ENCODE measurements around the gene PAFAH1B1.
A peak's percentile ranks its signal among the peaks of the same experiment; 100 is the strongest.
"Not testable (repeated sequence)": the region's sequence is repeated elsewhere in the genome, so short reads cannot be mapped to it uniquely, and the experiment has no call there.

Gene PAFAH1B1

DNA sequence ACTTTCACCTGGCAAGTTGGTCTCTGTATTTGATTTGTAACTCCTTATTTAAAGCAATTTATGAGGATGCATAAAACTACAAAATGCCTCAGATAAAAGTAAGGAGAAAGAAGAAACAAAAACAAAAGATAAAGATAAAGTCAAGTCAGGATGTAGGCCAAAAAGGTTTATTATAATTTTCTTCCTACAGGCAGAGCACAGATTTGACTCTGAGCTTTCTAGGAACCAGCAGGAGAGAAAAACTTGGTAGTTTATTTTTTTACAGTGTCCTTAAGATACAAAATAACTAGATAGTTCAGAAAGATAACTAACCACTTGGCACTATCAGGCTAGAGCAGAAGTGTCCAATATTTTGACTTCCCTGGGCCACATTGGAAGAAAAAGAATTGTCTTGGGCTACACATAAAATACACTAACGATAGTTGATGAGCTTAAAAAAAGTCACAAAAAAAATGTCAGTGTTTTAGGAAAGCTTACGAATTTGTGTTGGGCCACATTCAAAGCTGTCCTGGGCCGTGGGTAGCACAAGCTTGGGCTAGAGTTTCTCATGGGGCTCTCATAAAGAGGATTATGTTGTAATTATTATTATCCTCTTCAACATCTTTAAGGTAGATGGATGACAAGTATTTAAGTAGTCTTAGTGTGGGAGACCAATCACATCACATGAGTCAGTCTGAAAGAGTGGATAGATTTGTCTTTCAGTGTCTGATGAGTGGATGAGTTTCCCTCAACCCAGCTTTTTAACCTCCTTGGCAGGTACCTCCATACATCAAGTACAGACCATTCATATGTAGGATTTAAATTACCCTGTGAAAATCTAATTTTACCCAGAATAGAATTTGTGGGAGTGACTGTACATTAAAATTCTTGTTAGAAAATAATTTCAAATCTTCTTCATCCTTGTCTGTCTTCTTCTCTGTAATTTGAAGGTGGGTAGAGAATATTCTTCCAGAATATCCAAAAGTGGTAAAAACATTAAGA is 17.0 kb downstream of the PAFAH1B1 start:
- H3K4me3 ChIP-seq (ENCODE audit: control insufficient read depth, low read depth, low read length), result no peak overlapping the region
- DNase-seq (ENCODE audit: low read depth), result peak; percentile 17
- TF ChIP-seq, protein P1, sequence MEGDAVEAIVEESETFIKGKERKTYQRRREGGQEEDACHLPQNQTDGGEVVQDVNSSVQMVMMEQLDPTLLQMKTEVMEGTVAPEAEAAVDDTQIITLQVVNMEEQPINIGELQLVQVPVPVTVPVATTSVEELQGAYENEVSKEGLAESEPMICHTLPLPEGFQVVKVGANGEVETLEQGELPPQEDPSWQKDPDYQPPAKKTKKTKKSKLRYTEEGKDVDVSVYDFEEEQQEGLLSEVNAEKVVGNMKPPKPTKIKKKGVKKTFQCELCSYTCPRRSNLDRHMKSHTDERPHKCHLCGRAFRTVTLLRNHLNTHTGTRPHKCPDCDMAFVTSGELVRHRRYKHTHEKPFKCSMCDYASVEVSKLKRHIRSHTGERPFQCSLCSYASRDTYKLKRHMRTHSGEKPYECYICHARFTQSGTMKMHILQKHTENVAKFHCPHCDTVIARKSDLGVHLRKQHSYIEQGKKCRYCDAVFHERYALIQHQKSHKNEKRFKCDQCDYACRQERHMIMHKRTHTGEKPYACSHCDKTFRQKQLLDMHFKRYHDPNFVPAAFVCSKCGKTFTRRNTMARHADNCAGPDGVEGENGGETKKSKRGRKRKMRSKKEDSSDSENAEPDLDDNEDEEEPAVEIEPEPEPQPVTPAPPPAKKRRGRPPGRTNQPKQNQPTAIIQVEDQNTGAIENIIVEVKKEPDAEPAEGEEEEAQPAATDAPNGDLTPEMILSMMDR (conservative IDR thresholded peaks at IDR 0.05; ENCODE audit: control insufficient read depth, insufficient read depth, low read depth, low read length), result no peak

DNA sequence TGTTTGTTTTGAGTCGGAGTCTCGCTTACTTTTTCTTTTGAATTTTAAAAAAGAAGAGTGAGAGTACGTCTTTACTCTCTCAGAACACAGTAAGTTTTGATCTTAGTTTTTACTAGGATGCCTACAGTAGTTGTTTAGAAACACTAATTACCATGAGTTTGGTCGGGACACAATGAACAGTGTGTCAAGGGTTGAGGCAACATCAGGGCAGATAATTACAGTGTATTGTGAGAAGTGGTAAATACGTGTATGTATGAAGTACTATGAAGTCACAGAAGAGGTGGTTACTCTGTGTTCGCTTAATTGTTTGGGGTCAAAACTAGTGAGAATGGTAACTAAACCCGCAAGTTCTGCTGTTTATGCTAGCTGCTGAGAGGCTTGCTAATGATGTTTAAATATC is 18.2 kb downstream of the PAFAH1B1 start:
- no peak overlapping the region for H3K4me3 ChIP-seq (ENCODE audit: control insufficient read depth, low read depth, low read length)
- no peak for DNase-seq (ENCODE audit: low read depth)
- TF ChIP-seq, protein P1 (conservative IDR thresholded peaks at IDR 0.05; ENCODE audit: control insufficient read depth, insufficient read depth, low read depth, low read length), result no peak

DNA sequence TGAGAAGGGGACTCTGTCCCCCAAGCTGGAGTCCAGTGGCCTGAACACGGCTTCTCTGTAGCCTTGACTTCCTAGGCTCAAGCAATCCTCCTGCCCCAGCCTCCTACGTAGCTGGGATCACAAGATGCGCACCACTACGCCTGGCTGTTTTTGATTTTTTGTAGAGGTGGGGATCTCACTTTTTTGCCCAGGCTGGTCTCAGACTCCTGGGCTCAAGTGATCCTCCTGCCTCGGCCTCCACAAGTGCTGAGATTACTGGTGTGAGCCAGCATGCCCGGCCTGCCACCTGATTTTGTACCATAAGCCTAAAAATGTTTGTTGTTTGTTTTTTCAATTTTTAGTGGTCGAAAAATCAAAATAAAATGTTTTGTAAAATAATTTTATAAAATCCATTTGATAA is 19.2 kb downstream of the PAFAH1B1 start:
- H3K4me3 ChIP-seq (ENCODE audit: control insufficient read depth, low read depth, low read length), result no peak overlapping the region
- no peak for DNase-seq (ENCODE audit: low read depth)
- TF ChIP-seq, protein P1 (conservative IDR thresholded peaks at IDR 0.05; ENCODE audit: control insufficient read depth, insufficient read depth, low read depth, low read length), result no peak

DNA sequence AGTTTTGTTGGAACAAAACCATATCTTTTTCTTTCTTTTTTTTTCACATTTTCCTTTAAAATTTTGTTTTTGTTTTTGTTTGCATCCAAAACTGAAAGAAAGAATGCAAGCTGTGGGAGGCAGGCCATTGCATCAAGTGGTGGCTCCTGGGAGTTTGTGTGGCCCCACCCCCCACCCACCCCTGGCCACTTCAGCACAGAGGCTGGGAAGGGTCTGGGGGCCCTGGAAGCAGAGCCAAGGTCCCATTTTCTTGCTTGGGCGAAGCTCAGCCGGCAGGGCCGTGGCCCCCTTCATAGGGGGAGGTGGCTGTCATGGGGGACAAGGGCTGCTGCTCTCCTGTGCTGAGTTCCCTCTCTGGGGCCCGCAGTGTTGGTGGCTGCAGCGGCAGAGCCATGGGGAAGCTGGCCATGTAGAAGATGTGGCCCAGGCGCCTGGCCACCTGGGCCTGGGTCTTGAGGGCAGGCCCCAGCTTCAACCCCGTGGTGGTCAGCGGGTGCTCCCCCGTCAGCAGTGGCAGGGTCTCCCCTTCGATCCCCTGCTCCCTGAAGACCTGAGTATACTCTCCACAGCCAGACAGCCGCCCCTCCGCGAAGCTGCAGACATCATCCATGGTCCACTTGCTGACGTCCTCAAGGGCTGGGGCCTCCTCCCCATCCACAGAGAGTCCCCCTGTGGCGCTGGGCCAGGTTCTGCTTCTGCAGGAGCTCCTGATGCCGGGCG is 19.8 kb downstream of the PAFAH1B1 start:
- no peak overlapping the region for H3K4me3 ChIP-seq (ENCODE audit: control insufficient read depth, low read depth, low read length)
- TF ChIP-seq, protein P1 (conservative IDR thresholded peaks at IDR 0.05; ENCODE audit: control insufficient read depth, insufficient read depth, low read depth, low read length), result no peak
- DNase-seq (ENCODE audit: low read depth), result no peak

DNA sequence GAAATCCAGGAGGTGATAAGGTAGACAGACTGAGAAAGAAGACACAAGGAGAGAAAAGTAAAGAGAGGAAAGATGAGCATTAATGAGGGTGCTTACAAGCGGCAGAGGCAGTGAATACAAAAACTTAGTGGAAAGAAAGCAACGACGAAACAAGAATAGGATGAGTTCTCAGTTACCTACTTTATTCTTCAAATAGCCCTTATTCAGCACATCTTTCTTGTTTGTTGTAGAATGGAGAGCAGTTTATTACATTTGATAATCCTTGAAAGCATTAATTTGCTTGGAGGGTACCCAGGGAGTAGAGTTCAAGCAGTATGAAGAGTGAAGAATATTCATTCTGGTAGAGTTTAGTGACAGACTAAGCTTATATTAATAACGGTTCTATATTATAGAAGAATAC is 22.4 kb downstream of the PAFAH1B1 start:
- DNase-seq (ENCODE audit: low read depth), result no peak
- TF ChIP-seq, protein P1 (conservative IDR thresholded peaks at IDR 0.05; ENCODE audit: control insufficient read depth, insufficient read depth, low read depth, low read length), result no peak
- no peak overlapping the region for H3K4me3 ChIP-seq (ENCODE audit: control insufficient read depth, low read depth, low read length)

DNA sequence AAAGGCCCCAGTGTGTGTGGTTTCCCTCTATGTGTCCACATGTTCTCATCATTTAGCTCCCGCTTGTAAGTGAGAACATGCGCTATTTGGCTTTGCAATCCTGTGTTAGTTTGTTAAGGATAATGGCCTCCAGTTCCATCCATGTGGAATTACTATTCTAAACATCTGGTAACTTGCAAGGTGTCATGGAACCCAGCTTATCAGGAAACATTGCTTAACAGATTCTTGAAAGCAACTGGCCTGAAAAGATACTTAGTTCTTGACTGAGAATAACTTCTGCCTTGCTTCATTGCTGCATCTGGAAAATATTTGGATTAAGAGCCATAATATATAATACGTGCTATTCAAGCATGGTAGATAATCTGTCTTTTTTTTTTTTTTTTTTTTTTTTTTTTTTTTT is 27.8 kb downstream of the PAFAH1B1 start:
- TF ChIP-seq, protein P1 (conservative IDR thresholded peaks at IDR 0.05; ENCODE audit: control insufficient read depth, insufficient read depth, low read depth, low read length), result no peak
- DNase-seq (ENCODE audit: low read depth), result no peak

DNA sequence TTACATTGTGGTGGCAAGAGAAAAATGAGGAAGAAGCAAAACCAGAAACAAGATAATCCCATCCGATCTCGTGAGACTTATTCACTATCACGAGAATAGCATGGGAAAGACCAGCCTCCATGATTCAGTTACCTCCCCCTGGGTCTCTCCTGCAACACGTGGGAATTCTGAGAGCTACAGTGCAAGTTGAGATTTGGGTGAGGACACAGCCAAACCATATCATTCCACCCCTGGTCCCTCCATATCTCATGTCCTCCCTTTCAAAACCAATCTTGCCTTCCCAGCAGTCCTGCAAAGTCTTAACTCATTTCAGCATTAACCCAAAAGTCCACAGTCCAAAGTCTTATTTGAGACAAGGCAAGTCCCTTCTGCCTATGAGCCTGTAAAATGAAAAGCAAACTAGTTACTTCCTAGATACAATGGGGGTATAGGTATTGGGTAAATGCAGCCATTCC is 28.5 kb downstream of the PAFAH1B1 start:
- DNase-seq (ENCODE audit: low read depth); H3K4me3 ChIP-seq (ENCODE audit: control insufficient read depth, low read depth, low read length): not testable (repeated sequence)

More for the DNA sequence above, 27.8 kb downstream of the PAFAH1B1 start:
- no peak overlapping the region for H3K4me3 ChIP-seq (ENCODE audit: control insufficient read depth, low read depth, low read length)

DNA sequence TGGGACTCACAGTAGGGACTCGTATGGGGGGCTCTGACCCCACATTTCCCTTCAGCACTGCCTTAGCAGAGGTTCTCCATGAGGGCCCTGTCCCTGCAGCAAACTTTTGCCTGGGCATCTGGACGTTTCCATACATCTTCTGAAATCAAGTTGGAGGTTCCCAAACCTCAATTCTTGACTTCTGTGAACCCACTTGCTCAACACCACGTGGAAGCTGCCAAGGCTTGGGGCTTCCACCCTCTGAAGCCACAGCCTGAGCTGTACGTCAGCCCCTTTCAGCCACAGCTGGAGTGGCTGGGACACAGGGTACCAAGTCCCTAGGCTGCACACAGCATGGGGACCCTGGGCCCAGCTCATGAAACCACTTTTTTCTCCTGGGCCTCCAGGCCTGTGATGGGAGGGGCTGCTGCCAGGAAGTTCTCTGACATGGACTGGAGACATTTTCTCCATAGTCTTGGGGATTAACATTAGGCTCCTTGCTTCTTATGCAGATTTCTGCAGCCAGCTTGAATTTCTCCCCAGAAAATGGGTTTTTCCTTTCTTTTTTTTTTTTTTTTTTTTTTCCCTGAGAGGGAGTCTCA is 29.4 kb downstream of the PAFAH1B1 start:
- DNase-seq (ENCODE audit: low read depth); H3K4me3 ChIP-seq (ENCODE audit: control insufficient read depth, low read depth, low read length): not testable (repeated sequence)

Data from fibroblast of mammary gland (primary cell).